Stimulated activated effector memory CD8-positive, alpha-beta T cell treated with anti-CD3 and anti-CD28 coated beads, Interleukin-12 subunit alpha, Interleukin-12 subunit beta, amount 100 ng/mL, for 72 hours (primary cell): ENCODE results near the gene C2orf92.

Experiments used
- ATAC-seq: fragments of 150-1000 bp; cut with Tn5 transposase; 2 replicates; pipeline ENCODE4 v1.10.0; 2021
- DNase-seq, 2 donors: peaks; one replicate each; pipeline ENCODE4 v3.0.0; 2021 to 2022; ENCODE audit warnings: low spot score in 2 of 2
- H3K27ac Mint-ChIP-seq: one replicate; pipeline ENCODE4 v1.8.0; 2022; ENCODE audit warnings: mild to moderate bottlenecking, mixed read lengths
- H3K36me3 Mint-ChIP-seq: one replicate; pipeline ENCODE4 v1.8.0; 2022; ENCODE audit warnings: mild to moderate bottlenecking, mixed read lengths
- H3K4me1 Mint-ChIP-seq: one replicate; pipeline ENCODE4 v1.8.0; 2022; ENCODE audit warnings: mixed read lengths
- H3K4me3 Mint-ChIP-seq: one replicate; pipeline ENCODE4 v1.8.0; 2022; ENCODE audit warnings: mild to moderate bottlenecking, mixed read lengths
- H3K9me3 Mint-ChIP-seq: one replicate; pipeline ENCODE4 v1.8.0; 2022; ENCODE audit warnings: mixed read lengths

C2orf92 gene

DNA sequence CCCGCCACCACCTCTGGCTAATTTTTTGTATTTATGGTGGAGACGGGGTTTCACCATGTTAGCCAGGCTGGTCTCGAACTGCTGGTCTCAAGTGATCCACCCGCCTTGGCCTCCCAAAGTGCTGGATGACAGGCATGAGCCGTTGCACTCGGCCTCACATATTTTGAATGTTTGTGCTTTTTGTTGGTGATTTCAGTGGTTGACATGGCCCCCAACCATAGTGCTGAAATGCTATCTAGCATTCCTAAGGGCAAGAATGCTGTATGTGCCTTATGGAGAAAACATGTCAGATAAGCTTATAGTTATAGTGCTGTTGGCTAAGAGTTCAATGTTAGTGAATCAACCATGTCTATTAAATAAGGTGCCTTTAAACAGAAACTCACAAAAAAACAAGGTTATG, 52.7 kb downstream of the C2orf92 start:
- H3K4me1 Mint-ChIP-seq: peaks cover 87% of the 10 kb centered on the region
- no peak for ATAC-seq
- peaks cover 100% of the 10 kb centered on the region for H3K36me3 Mint-ChIP-seq
- H3K9me3 Mint-ChIP-seq: no peaks in the 10 kb centered on the region
- no peak for DNase-seq
- H3K27ac Mint-ChIP-seq: peak overlapping the region; percentile 64
- no peak overlapping the region for H3K4me3 Mint-ChIP-seq

DNA sequence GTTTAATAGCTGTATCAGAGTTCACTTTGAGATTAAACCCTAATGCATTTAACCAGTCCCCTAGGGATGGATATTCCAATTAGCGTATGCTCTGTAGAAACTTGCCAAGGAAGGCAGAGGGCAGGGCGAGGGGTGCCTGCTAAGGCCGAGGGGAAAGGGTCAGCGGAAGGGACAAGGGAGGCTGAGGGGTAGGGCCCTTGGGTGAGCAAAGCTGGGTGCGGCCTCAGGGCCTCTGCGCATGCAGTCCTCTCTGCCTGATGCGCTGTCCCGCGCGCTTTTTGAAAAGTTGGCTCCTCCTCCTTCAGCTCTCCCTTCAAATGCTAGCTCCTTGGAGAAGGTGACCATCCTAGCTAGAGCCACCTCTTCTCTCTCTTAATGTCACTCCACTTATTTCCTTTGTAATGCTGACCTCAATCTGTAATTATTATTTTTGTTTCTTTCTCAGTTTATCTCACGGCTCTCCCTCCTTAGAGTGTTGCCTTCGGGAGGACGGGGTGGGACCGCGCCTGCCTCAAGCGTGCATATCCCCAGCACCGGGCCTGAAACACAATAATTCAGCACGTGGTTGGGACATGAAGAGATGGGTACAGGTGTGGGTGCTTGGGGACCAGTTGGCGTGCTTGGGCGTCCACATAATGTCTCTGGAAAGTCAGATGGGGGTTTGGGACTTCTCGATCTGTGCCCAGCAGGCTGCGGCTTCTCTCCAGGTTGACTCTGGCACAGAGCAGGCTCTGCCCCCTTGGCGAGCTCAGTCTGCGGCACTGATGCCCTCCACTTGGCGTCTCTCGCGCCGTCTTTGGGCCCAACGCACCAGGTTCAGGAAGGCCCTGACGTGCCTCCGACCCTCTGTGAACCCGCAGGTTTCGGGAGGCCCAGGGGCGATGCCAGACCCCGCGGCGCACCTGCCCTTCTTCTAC, 53.9 kb downstream of the C2orf92 start:
- Mint-ChIP-seq H3K4me1 (peaks cover 87% of the 10 kb centered on the region), H3K36me3 (peaks cover 100% of the 10 kb centered on the region), H3K27ac (peak overlapping the region; percentile 64), H3K9me3 (no peaks in the 10 kb centered on the region), H3K4me3 (no peak overlapping the region)
- no peak for DNase-seq
- no peak for ATAC-seq

DNA sequence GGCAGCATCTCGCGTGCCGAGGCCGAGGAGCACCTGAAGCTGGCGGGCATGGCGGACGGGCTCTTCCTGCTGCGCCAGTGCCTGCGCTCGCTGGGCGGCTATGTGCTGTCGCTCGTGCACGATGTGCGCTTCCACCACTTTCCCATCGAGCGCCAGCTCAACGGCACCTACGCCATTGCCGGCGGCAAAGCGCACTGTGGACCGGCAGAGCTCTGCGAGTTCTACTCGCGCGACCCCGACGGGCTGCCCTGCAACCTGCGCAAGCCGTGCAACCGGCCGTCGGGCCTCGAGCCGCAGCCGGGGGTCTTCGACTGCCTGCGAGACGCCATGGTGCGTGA, 54.5 kb downstream of the C2orf92 start:
- peaks cover 100% of the 10 kb centered on the region for H3K36me3 Mint-ChIP-seq

DNA sequence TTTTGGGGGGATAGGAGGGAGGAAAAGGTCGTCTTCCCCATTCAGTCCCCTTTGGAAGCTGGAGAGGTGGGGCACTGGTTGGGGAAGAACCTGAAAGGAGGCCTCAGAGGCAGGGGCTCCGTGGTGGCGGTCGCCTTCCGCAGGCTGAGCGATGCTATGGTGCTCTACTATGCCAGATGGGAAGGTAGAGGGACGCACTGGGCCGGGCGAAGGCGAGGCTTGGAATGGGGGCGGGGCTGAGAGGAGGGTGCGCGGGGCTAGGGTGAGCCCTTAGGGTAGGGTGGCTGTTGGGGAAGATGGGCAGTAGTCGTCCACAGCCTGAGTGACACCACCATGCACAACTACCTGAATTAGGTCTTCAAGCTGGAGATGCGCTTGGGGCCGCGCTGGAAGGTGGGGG, 55.0 kb downstream of the C2orf92 start:
- Mint-ChIP-seq H3K36me3 (peaks cover 100% of the 10 kb centered on the region), H3K4me3 (no peak overlapping the region), H3K9me3 (no peaks in the 10 kb centered on the region), H3K4me1 (peaks cover 79% of the 10 kb centered on the region), H3K27ac (peak overlapping the region; percentile 55)
- DNase-seq (no peak), ATAC-seq (no peak)

More for the DNA sequence above, 54.5 kb downstream of the C2orf92 start:
- no peak overlapping the region for H3K27ac Mint-ChIP-seq
- no peaks in the 10 kb centered on the region for H3K9me3 Mint-ChIP-seq
- DNase-seq (no peak), ATAC-seq (no peak)
- H3K4me3 Mint-ChIP-seq: no peak overlapping the region
- peaks cover 84% of the 10 kb centered on the region for H3K4me1 Mint-ChIP-seq

DNA sequence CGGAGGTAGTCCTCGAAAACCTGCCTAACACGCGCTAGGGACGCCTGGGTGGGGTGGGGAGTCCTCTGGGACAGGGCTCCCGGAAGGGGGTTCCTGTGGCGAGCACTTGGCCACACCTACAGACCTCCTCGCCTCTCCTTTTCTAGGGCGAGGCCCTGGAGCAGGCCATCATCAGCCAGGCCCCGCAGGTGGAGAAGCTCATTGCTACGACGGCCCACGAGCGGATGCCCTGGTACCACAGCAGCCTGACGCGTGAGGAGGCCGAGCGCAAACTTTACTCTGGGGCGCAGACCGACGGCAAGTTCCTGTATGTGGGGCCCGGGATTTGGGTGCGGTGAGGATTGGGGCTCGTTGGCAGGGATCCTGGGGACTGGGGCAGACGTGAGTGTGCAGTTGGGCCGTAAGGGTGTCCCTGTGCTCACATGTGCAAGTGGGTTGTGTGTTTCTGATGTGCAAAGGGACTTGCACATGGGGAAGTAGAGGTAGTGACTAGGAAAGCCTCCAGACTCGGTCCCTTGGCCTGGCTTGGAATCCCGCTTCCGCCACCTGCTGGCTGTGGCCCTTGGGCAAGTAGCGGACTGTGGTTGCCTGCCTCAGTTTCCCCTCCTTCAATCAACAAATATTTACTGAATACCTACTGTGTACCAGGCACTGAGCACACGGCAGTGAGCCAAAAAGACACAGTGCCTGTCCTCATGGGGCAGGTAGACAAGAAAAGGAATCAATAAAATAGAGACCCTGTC, 55.6 kb downstream of the C2orf92 start:
- peaks cover 100% of the 10 kb centered on the region for H3K36me3 Mint-ChIP-seq
- no peaks in the 10 kb centered on the region for H3K9me3 Mint-ChIP-seq
- peaks cover 75% of the 10 kb centered on the region for H3K4me1 Mint-ChIP-seq
- DNase-seq (no peak), ATAC-seq (no peak)
- peak overlapping the region; percentile 55 for H3K27ac Mint-ChIP-seq
- no peak overlapping the region for H3K4me3 Mint-ChIP-seq

DNA sequence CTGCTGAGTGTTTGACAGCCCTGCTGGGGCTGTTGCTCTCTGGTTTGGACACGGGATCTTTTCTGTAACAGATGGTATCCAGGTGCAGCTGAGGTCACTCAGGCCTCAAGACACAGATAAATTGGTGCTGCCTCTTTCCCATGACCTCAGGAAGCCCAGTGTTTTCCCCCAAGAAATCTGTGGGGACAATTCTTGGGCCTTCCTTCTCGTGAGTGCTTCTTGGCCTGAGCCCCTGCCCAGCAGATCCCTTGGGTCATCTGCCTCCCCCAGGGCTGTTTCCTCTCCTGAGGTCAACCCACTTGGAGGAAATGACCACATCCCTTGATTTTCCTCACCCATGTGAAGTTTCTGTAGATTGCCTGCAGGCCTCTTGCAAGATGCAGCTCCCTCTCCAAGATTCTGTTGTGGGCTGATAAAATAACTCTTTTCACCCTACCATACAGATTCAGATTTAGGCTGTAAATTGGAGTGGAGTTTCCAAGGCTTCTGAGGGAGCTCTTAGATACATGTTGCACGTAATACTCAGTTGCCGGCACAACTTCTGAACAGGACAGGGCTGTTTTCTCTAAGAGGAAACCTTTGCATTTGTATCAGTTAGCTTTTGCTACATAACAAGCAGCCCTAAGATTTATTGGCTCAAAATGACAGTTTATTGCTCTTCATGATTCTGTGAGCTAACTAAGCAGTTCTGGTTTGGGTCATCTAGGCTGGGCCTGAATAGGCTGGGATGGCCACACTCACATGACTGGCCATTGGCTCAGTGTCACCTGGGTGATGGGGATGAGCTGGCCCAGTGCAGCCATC, 57.0 kb downstream of the C2orf92 start:
- H3K36me3 Mint-ChIP-seq: peaks cover 100% of the 10 kb centered on the region
- no peak for DNase-seq
- ATAC-seq: no peak
- H3K4me3 Mint-ChIP-seq: no peak overlapping the region
- H3K4me1 Mint-ChIP-seq: peaks cover 78% of the 10 kb centered on the region
- peak overlapping the region; percentile 55 for H3K27ac Mint-ChIP-seq
- no peaks in the 10 kb centered on the region for H3K9me3 Mint-ChIP-seq

DNA sequence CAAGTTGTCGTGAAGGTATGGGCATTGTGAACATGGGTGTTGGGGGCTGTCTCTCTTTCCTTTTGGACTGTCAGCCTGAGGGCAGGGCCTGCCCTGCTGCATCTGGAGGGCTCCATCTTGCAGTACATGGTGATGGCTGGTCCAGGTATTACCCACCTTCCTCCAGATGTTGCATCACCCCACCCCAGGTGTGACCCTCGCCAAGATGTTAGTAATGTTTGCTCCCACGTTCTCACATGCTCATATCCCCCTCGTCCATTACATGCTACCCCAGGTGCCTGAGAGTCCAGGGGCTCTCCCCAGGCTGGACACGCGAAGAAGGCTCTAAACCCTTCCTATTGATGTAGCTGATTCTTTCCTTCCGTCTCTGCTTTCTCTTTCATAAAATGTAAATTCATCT, 57.8 kb downstream of the C2orf92 start:
- Mint-ChIP-seq H3K4me1 (peaks cover 82% of the 10 kb centered on the region), H3K4me3 (no peak overlapping the region)

DNA sequence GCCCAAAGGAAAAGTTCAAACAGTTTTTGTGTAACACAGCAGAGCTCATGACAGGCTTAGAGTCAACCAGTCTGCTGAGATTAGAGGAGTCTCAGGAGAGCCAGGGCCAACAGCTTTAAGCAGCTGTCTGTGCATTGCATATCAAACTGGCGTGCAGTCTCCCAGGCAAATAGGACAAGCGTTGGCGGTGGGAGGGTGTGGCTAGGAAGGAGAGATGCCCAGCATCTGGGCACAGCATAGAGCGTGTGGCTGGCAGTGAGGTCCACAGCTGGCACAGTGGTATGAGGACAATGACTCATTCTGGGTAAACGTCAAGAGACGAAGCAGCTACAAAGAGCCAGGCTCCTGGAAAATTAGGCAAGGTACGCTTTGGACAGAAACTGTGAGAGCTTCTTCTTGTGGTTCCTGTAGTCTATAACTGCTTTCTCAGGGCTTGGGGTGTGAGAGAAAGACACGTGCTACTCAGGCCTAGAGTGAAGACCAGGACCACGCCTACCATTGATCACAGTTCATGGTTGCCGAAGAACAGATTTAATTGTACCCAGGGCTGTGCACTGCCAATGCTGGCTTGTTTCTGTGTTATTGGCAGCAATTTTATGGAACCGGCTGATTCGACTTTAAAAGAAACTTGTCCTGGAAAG, 58.7 kb downstream of the C2orf92 start:
- ATAC-seq (peak; percentile 84), DNase-seq (no peak)
- Mint-ChIP-seq H3K27ac (peak overlapping the region; percentile 89), H3K4me3 (peak overlapping the region; percentile 13), H3K4me1 (peaks cover 78% of the 10 kb centered on the region), H3K36me3 (peaks cover 99% of the 10 kb centered on the region), H3K9me3 (no peaks in the 10 kb centered on the region)

More for the DNA sequence above, 57.8 kb downstream of the C2orf92 start:
- H3K27ac Mint-ChIP-seq: peak overlapping the region; percentile 89
- peaks cover 100% of the 10 kb centered on the region for H3K36me3 Mint-ChIP-seq
- ATAC-seq: no peak
- DNase-seq: no peak
- H3K9me3 Mint-ChIP-seq: no peaks in the 10 kb centered on the region

DNA sequence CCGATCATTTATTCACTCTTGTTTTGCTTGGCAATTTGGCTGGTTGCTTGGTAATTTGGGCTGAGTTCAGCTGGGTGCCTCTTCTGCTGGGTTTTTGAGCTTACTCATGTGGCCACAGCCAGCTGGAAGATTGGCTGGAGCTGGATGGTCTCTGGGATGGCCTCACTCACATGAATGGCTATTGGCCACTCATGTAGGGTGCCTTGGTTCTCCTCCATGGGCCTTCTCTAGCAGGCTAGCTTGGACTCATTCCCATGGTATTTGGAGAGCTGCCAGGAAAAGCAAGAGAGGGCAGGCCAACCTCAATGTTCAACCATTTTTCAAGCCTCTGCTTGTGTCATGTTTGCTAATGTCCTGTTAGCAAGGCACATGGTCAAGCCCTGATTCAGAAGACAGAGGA, 60.7 kb downstream of the C2orf92 start:
- Mint-ChIP-seq H3K4me3 (no peak overlapping the region), H3K27ac (peak overlapping the region; percentile 75), H3K9me3 (no peaks in the 10 kb centered on the region), H3K36me3 (peaks cover 99% of the 10 kb centered on the region), H3K4me1 (peaks cover 64% of the 10 kb centered on the region)
- ATAC-seq (no peak), DNase-seq (no peak)

DNA sequence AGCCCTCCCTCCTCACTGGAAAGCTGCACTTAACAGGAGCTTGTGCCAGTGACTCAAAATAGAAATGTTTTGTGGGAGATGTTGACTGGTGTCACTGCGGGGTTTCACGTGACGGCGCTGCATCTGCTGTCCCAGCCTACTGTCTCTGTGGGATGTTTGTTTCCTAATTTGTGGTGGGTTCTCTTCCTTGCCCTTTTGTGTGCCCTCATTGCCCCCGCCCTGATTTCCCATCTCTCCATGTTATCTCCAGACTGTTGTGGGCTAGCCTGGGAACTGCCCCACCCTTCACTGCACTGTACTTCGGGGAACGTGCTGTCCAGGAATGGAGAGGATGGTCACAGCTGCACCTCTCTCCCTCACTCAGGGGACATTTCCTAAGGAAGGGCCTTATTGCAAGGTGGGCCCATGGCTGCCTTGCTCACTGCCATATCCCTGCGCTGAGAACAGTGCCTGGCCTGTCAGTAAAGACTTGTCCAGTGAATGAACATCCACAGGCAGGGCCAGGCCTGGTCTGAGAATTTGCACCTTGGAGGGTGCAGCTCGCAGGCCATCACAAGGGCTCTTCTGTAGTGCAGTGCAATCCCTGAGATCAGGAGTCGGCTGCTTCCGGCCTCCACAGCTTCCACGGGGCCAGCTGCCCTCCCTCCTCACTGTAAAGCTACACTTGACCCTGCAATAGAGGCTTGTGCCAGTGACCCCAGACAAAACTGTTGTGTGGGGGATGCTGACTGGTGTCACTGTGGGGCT, 61.9 kb downstream of the C2orf92 start:
- Mint-ChIP-seq H3K27ac (peak overlapping the region; percentile 75), H3K9me3 (no peaks in the 10 kb centered on the region), H3K36me3 (peaks cover 99% of the 10 kb centered on the region), H3K4me1 (peaks cover 57% of the 10 kb centered on the region), H3K4me3 (peak overlapping the region; percentile 24)
- DNase-seq: no peak
- ATAC-seq: peak; percentile 36

DNA sequence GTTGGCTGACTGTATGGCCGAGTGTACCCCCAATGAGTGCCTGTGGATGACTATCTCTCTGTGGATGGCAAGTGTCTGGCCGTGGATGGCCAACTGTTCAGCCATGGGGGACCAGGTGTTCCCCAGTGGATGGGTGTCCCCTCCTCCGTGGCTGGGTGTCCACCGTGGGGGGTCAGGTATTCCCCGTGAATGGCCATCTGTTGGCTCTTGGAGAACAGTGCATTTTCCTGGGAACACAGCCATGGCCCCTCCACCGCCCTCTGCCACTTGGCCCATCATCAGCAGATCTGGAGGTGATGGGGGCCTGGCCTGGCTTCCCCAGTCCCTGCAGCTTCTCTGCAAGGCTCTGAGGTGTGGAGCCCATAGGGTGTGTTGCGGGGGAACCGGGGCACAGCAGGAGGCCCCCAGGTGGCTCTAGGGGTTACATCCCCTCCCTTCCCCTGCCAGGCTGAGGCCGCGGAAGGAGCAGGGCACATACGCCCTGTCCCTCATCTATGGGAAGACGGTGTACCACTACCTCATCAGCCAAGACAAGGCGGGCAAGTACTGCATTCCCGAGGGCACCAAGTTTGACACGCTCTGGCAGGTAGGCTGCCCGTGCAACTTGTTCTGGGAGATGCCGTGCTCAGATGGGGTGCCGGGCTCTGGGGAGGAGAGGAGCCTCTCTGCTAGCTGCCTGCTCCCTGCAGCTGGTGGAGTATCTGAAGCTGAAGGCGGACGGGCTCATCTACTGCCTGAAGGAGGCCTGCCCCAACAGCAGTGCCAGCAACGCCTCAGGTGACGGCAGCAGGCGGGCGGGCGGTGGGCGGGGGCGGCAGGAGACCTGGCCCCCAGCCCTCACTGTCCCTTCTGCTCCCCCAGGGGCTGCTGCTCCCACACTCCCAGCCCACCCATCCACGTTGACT, 63.2 kb downstream of the C2orf92 start:
- Mint-ChIP-seq H3K27ac (peak overlapping the region; percentile 26), H3K9me3 (no peaks in the 10 kb centered on the region), H3K36me3 (peaks cover 99% of the 10 kb centered on the region), H3K4me1 (peaks cover 54% of the 10 kb centered on the region), H3K4me3 (no peak overlapping the region)
- ATAC-seq (no peak), DNase-seq (no peak)

DNA sequence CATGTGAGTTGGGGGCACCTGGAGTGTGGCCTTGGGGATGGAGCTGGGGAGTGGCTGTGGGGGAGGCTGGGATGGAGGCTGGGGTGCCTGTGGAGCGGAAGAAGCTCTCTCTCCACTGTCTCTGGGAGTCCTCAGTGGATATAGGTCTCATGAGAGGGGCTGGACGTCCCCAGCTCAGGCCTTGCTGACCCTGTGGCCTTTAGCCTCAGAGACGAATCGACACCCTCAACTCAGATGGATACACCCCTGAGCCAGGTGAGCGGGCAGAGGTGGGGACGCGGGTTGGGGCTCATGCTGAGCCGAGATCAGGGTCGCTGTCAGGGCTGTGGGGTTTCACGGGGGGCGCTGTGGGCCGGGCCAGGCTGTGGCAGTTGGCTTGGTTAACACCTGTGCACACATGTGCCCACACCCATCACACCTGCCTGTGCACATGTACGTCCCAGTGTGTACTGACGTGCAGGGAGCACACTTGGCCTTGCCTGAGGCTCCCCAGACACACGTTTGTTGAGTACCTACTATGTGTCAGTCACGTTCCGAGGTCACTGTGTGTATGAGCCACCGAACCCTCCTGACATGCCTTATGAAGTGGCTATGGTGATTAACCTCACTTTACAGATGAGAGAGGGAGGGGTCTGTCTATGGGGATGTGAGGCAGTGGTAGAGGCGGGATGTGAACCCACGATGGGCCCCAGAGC, 64.0 kb downstream of the C2orf92 start:
- Mint-ChIP-seq H3K9me3 (no peaks in the 10 kb centered on the region), H3K27ac (peak overlapping the region; percentile 26), H3K36me3 (peaks cover 99% of the 10 kb centered on the region), H3K4me3 (no peak overlapping the region), H3K4me1 (peaks cover 53% of the 10 kb centered on the region)
- ATAC-seq (no peak), DNase-seq (no peak)
